GM12873 (cell line): ENCODE data around the gene NLRP1.

Experiments used
- TF ChIP-seq, protein P1 (sequence below): IDR thresholded peaks from 2 replicates; pipeline ENCODE4 v1.5.1; 2012; ENCODE audit warnings: low read depth, mild to moderate bottlenecking, moderate library complexity, low read length, control low read depth; ENCODE audit not compliant: insufficient read depth; ENCODE audit errors: missing control alignments

NLRP1 gene

GRCh38 chr17:5581655-5582054 is 2.7 kb downstream of the NLRP1 start:
- TF ChIP-seq, protein P1, sequence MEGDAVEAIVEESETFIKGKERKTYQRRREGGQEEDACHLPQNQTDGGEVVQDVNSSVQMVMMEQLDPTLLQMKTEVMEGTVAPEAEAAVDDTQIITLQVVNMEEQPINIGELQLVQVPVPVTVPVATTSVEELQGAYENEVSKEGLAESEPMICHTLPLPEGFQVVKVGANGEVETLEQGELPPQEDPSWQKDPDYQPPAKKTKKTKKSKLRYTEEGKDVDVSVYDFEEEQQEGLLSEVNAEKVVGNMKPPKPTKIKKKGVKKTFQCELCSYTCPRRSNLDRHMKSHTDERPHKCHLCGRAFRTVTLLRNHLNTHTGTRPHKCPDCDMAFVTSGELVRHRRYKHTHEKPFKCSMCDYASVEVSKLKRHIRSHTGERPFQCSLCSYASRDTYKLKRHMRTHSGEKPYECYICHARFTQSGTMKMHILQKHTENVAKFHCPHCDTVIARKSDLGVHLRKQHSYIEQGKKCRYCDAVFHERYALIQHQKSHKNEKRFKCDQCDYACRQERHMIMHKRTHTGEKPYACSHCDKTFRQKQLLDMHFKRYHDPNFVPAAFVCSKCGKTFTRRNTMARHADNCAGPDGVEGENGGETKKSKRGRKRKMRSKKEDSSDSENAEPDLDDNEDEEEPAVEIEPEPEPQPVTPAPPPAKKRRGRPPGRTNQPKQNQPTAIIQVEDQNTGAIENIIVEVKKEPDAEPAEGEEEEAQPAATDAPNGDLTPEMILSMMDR, result no peak

DNA sequence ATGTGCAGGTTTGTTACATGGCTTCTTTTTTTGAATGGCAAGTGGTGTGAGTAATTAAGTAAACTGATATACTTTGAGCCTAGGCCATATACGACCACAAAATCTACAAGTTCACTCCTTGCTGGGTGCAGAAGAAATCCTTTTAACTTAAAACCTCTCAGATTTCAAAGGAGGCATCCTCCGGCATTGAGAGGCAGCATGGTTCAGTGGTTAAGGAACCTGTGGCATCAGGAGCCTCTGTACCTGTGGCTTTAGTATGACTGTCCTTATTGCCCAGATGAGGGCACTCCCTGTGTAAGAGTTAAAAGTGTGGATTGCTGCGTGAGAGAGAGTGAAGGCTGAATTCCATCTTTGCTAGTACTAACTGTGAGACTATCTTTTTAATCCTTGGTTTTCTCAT is 3.3 kb downstream of the NLRP1 start:
- TF ChIP-seq, protein P1, result no peak

- TF ChIP-seq, protein P1, result no peak
Measured at GRCh38 chr17:5580367-5580766, 3.9 kb downstream of the NLRP1 start.

- TF ChIP-seq, protein P1, result no peak
Measured at GRCh38 chr17:5571281-5571680, 13.0 kb downstream of the NLRP1 start.

DNA sequence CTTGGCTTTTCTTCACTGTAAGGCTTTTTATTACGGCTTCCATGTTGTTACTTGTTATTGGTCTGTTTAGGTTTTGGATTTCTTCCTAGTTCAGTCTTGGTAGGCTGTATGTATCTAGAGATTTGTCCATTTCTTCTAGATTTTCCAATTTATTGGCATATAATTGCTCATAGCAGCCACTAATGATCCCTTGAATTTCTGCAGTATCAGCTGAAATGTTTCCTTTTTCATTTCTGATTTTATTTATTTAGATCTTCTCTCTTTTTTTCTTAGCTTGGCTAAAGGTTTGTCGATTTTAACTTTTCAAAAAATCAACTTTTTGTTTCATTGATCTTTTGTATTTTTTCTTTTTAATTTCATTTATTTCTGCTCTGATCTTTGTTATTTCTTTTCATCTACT is 18.5 kb downstream of the NLRP1 start:
- TF ChIP-seq, protein P1, result no peak

GRCh38 chr17:5563456-5563855 is 20.9 kb downstream of the NLRP1 start:
- TF ChIP-seq, protein P1, result no peak

- TF ChIP-seq, protein P1, result no peak
Measured at GRCh38 chr17:5562661-5563360, 21.5 kb downstream of the NLRP1 start.
